Mammary epithelial cell (primary cell): Measurements from ENCODE around the gene ADAMTS18.

Source experiments
- EZH2 ChIP-seq: IDR thresholded peaks from 2 replicates; pipeline ENCODE4 v1.6.1; 2012; ENCODE audit warnings: low read length, inconsistent platforms, borderline replicate concordance
- TF ChIP-seq, protein P1 (sequence below), 2 donors: IDR thresholded peaks in 1 of 2; conservative IDR thresholded peaks in 1 of 2; 2 replicates each; pipeline ENCODE4 v1.5.1; 2011 to 2012; ENCODE audit warnings: inconsistent platforms in 2 of 2, low read length in 2 of 2, mild to moderate bottlenecking in 2 of 2, control low read depth in 1 of 2, low read depth in 1 of 2; ENCODE audit not compliant: insufficient read depth in 1 of 2; ENCODE audit errors: extremely low read depth in 1 of 2

DNA sequence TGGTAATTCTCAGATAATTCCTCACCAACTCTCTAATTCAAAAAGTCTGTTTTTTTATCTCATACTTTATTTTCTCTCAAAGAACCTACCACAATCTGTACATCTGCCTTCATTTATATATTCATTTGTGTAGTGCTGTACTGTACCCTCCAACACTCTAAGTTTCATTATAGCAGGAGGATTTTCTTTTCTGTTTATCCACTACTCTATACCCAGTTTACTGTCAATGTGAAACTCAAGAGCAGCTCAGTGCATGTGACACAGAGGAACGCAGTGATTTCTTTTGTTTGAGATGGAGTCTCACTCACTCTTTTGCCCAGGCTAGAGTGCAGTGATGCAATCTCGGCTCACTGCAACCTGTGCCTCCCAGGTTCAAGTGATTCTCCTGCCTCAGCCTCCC, 117.8 kb downstream of the ADAMTS18 start:
- TF ChIP-seq, protein P1, sequence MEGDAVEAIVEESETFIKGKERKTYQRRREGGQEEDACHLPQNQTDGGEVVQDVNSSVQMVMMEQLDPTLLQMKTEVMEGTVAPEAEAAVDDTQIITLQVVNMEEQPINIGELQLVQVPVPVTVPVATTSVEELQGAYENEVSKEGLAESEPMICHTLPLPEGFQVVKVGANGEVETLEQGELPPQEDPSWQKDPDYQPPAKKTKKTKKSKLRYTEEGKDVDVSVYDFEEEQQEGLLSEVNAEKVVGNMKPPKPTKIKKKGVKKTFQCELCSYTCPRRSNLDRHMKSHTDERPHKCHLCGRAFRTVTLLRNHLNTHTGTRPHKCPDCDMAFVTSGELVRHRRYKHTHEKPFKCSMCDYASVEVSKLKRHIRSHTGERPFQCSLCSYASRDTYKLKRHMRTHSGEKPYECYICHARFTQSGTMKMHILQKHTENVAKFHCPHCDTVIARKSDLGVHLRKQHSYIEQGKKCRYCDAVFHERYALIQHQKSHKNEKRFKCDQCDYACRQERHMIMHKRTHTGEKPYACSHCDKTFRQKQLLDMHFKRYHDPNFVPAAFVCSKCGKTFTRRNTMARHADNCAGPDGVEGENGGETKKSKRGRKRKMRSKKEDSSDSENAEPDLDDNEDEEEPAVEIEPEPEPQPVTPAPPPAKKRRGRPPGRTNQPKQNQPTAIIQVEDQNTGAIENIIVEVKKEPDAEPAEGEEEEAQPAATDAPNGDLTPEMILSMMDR (conservative IDR thresholded peaks at IDR 0.05 in 1 of 2, IDR thresholded peaks at IDR 0.05 in 1 of 2; ENCODE audit: extremely low read depth in 1 of 2, insufficient read depth in 1 of 2, low read depth in 1 of 2, low read length in 2 of 2) = no peak
- no peak for TF ChIP-seq EZH2
